Measurements from ENCODE around the gene TMEM132C. TPM values are rescaled to one million over a fixed set of nuclear protein-coding genes. Genes with fewer than 3 reads are reported as not detected.

Gene TMEM132C
- total RNA-seq, 1 donor from 2014 or later = 6.7 TPM

GRCh38 chr12:128660532-128661225 is 393.7 kb downstream of the TMEM132C start:
- DNase-seq (ENCODE audit: low spot score) = no peak

- DNase-seq (ENCODE audit: low spot score) = peak; percentile 39
These were observed 394.2 kb downstream of the TMEM132C start for GRCh38 chr12:128661226-128661569.

- peak; percentile 37 for DNase-seq (ENCODE audit: low spot score)
These were observed 395.1 kb downstream of the TMEM132C start for GRCh38 chr12:128662101-128662500.

GRCh38 chr12:128664501-128664900 is 397.5 kb downstream of the TMEM132C start:
- DNase-seq (ENCODE audit: low spot score) = no peak

GRCh38 chr12:128667193-128667592 is 400.2 kb downstream of the TMEM132C start:
- DNase-seq (ENCODE audit: low spot score) = no peak

GRCh38 chr12:128671528-128672042 is 404.6 kb downstream of the TMEM132C start:
- DNase-seq (ENCODE audit: low spot score) = no peak

- no peak for DNase-seq (ENCODE audit: low spot score)
These were observed 405.5 kb downstream of the TMEM132C start for GRCh38 chr12:128672428-128672827.

- no peak for DNase-seq (ENCODE audit: low spot score)
These were observed 405.9 kb downstream of the TMEM132C start for GRCh38 chr12:128672893-128673292.

- DNase-seq (ENCODE audit: low spot score) = no peak
These were observed 408.6 kb downstream of the TMEM132C start for GRCh38 chr12:128675576-128675975.

GRCh38 chr12:128680555-128680954 is 413.6 kb downstream of the TMEM132C start:
- DNase-seq (ENCODE audit: low spot score) = no peak

- DNase-seq (ENCODE audit: low spot score) = no peak
These were observed 415.7 kb downstream of the TMEM132C start for GRCh38 chr12:128682548-128683275.

- no peak for DNase-seq (ENCODE audit: low spot score)
These were observed 417.4 kb downstream of the TMEM132C start for GRCh38 chr12:128684352-128684751.

- no peak for DNase-seq (ENCODE audit: low spot score)
These were observed 419.0 kb downstream of the TMEM132C start for GRCh38 chr12:128685903-128686475.

- no peak for DNase-seq (ENCODE audit: low spot score)
These were observed 420.9 kb downstream of the TMEM132C start for GRCh38 chr12:128687851-128688250.

- no peak for DNase-seq (ENCODE audit: low spot score)
These were observed 423.7 kb downstream of the TMEM132C start for GRCh38 chr12:128690641-128691040.

GRCh38 chr12:128693115-128693514 is 426.1 kb downstream of the TMEM132C start:
- DNase-seq (ENCODE audit: low spot score) = no peak

GRCh38 chr12:128693771-128694170 is 426.8 kb downstream of the TMEM132C start:
- no peak for DNase-seq (ENCODE audit: low spot score)

GRCh38 chr12:128694445-128694844 is 427.5 kb downstream of the TMEM132C start:
- DNase-seq (ENCODE audit: low spot score) = no peak

- DNase-seq (ENCODE audit: low spot score) = no peak
These were observed 428.7 kb downstream of the TMEM132C start for GRCh38 chr12:128695697-128696096.

GRCh38 chr12:128698301-128698972 is 431.5 kb downstream of the TMEM132C start:
- no peak for DNase-seq (ENCODE audit: low spot score)

GRCh38 chr12:128699106-128699505 is 432.1 kb downstream of the TMEM132C start:
- DNase-seq (ENCODE audit: low spot score) = no peak

GRCh38 chr12:128702371-128702770 is 435.4 kb downstream of the TMEM132C start:
- DNase-seq (ENCODE audit: low spot score) = peak; percentile 28

All from mucosa of gallbladder (tissue), 1 donor.